Measurements from ENCODE around the gene SIGLEC15. TPM values are rescaled to one million over a fixed set of nuclear protein-coding genes. Genes with fewer than 3 reads are reported as not detected.

Gene SIGLEC15
- total RNA-seq, 1 experiment from 2014 or later: 0.13 TPM

- Histone ChIP-seq H3K79me2 (ENCODE audit: insufficient read depth, low read length) (no peaks in the 10 kb centered on the region), H3K9me3 (ENCODE audit: control insufficient read depth, low read depth, low read length) (no peaks in the 10 kb centered on the region), H2AK5ac (ENCODE audit: insufficient read length, low read length) (no peak overlapping the region), H3K4me2 (ENCODE audit: insufficient read depth, insufficient read length, low read length) (no peak overlapping the region), H4K91ac (ENCODE audit: insufficient read length, low read depth, low read length) (no peak overlapping the region), H2BK20ac (ENCODE audit: low read depth, low read length, poor library complexity, severe bottlenecking) (no peak overlapping the region), H3K14ac (ENCODE audit: insufficient read depth, low read length) (no peak overlapping the region; the same call in 1 of the 2 replicates), H3K4me1 (ENCODE audit: insufficient read depth, low read length) (0 out of 2 replicates have a peak, but pooled peaks cover 4% of the 10 kb centered on the region), H3K9ac (ENCODE audit: extremely low read depth, insufficient read length, low read length) (no peak overlapping the region), H3K23me2 (ENCODE audit: insufficient read length, low read depth, low read length, poor library complexity, severe bottlenecking) (no peaks in the 10 kb centered on the region), H3K56ac (ENCODE audit: insufficient read length, low read depth, low read length) (no peak overlapping the region), H2AFZ (ENCODE audit: low read length) (no peak overlapping the region), H2BK120ac (ENCODE audit: low read depth, low read length, poor library complexity, severe bottlenecking) (no peak overlapping the region), H3K79me1 (ENCODE audit: insufficient read depth, low read depth, low read length, poor library complexity, severe bottlenecking) (no peaks in the 10 kb centered on the region), H4K8ac (replicated peaks; ENCODE audit: insufficient read length, low read depth, low read length) (no peak overlapping the region), H4K20me1 (ENCODE audit: control insufficient read depth, insufficient read depth, insufficient read length) (no peaks in the 10 kb centered on the region), H3K18ac (ENCODE audit: insufficient read length, low read depth, low read length) (no peak overlapping the region), H4K5ac (ENCODE audit: insufficient read length, low read depth, low read length) (no peak overlapping the region), H3T11ph (ENCODE audit: low read length) (no peak overlapping the region), H3K4ac (ENCODE audit: low read depth, low read length) (no peak overlapping the region), H3K27me3 (ENCODE audit: insufficient read depth, low read length) (peaks cover 4% of the 10 kb centered on the region; the same call in 1 of the 2 replicates), H2BK12ac (ENCODE audit: insufficient read length, low read depth, low read length) (no peak overlapping the region), H2BK5ac (ENCODE audit: insufficient read length, low read length) (no peak overlapping the region), H3K27ac (ENCODE audit: insufficient read length, low read depth, low read length) (no peak overlapping the region), H2BK15ac (ENCODE audit: low read depth, low read length) (no peak overlapping the region), H3K23ac (ENCODE audit: insufficient read length, low read depth, low read length) (no peak overlapping the region)
- WGBS (ENCODE audit: extremely low coverage, insufficient read length, low lambda C conversion rate): no CpG with 5 or more reads among the region's 1 CpG
- DNase-seq: no peak
- no peak for TF ChIP-seq CTCF (conservative IDR thresholded peaks at IDR 0.05)
- Mint-ChIP-seq H3K4me1 (peaks cover 27 to 32% of the 10 kb centered on the region in 2 experiments), H3K27ac (no peak overlapping the region), H3K4me3 (no peak overlapping the region), H3K27me3 (ENCODE audit: low read depth) (peaks cover 43% of the 10 kb centered on the region), H3K9me3 (no peaks in the 10 kb centered on the region), H3K36me3 (ENCODE audit: insufficient read depth in 1 of 3, low read depth in 3 of 3) (no peaks in the 10 kb centered on the region)
Observed at GRCh38 chr18:45834306-45834705, 8.8 kb downstream of the SIGLEC15 start.

Data from H9 (cell line).